DOHH2 (cell line): ENCODE measurements around the gene HLCS.
A peak's percentile ranks its signal among the peaks of the same experiment; 100 is the strongest.

ENCODE experiments used
- H3F3A ChIP-seq: fragments of 200-600 bp; sonication (generic), shearing (Covaris generic); 2 replicates; pipeline ENCODE4 v1.6.0; 2016; ENCODE audit warnings: antibody characterized with exemption, mild to moderate bottlenecking; ENCODE audit not compliant: control insufficient read depth, insufficient read depth
- H3K27ac ChIP-seq: fragments of 200-600 bp; sonication (generic); 2 replicates; pipeline ENCODE4 v1.5.1; 2014; ENCODE audit warnings: low read depth, mild to moderate bottlenecking, low read length, moderate library complexity
- H3K27me3 ChIP-seq: fragments of 200-600 bp; sonication (generic); 2 replicates; pipeline ENCODE4 v1.6.1; 2014; ENCODE audit warnings: mild to moderate bottlenecking, low read length, mixed read lengths; ENCODE audit not compliant: control insufficient read depth
- H3K36me3 ChIP-seq: fragments of 200-600 bp; sonication (generic); 2 replicates; pipeline ENCODE4 v1.6.1; 2014; ENCODE audit warnings: mild to moderate bottlenecking, low read length, moderate library complexity, mixed read lengths; ENCODE audit not compliant: control insufficient read depth
- H3K4me1 ChIP-seq: fragments of 200-600 bp; sonication (generic); 2 replicates; pipeline ENCODE4 v1.6.1; 2014; ENCODE audit warnings: mild to moderate bottlenecking, low read length, mixed read lengths; ENCODE audit not compliant: control insufficient read depth
- H3K4me2 ChIP-seq: fragments of 200-600 bp; sonication (generic); 2 replicates; pipeline ENCODE4 v1.6.0; 2014; ENCODE audit warnings: mild to moderate bottlenecking, low read length, moderate library complexity
- H3K4me3 ChIP-seq: fragments of 200-600 bp; sonication (generic); 2 replicates; pipeline ENCODE4 v1.5.1; 2014; ENCODE audit warnings: mild to moderate bottlenecking, low read length, mixed read lengths
- H3K79me2 ChIP-seq: fragments of 200-600 bp; sonication (generic); 2 replicates; pipeline ENCODE4 v1.6.1; 2014; ENCODE audit warnings: mild to moderate bottlenecking, low read length, mixed read lengths; ENCODE audit not compliant: control insufficient read depth
- H3K9me2 ChIP-seq: fragments of 200-600 bp; sonication (generic); replicated peaks from 2 replicates; pipeline ENCODE4 v1.6.1; 2014; ENCODE audit warnings: mild to moderate bottlenecking, low read length, mixed read lengths; ENCODE audit not compliant: control insufficient read depth
- H3K9me3 ChIP-seq: fragments of 200-600 bp; sonication (generic); 2 replicates; pipeline ENCODE4 v1.6.1; 2014; ENCODE audit warnings: antibody characterized with exemption, low read length, mixed read lengths; ENCODE audit not compliant: control insufficient read depth, insufficient read depth
- H4K20me1 ChIP-seq: fragments of 200-600 bp; sonication (generic); 2 replicates; pipeline ENCODE4 v1.6.0; 2014; ENCODE audit warnings: low read depth, mild to moderate bottlenecking, antibody characterized with exemption, low read length, moderate library complexity; ENCODE audit not compliant: control insufficient read depth, insufficient read depth
- EZH2phosphoT487 ChIP-seq: fragments of 200-600 bp; sonication (generic); IDR thresholded peaks from 2 replicates; pipeline ENCODE4 v1.6.1; 2017; ENCODE audit warnings: borderline replicate concordance, mild to moderate bottlenecking, antibody characterized with exemption, low read length, moderate library complexity, mixed read lengths
- TF ChIP-seq, protein P1 (sequence below): fragments of 200-600 bp; sonication (generic); IDR thresholded peaks from one replicate; pipeline ENCODE4 v1.5.1; 2014; ENCODE audit warnings: antibody characterized with exemption, mild to moderate bottlenecking, low read depth, low read length; ENCODE audit not compliant: poor library complexity, severe bottlenecking

HLCS gene

DNA sequence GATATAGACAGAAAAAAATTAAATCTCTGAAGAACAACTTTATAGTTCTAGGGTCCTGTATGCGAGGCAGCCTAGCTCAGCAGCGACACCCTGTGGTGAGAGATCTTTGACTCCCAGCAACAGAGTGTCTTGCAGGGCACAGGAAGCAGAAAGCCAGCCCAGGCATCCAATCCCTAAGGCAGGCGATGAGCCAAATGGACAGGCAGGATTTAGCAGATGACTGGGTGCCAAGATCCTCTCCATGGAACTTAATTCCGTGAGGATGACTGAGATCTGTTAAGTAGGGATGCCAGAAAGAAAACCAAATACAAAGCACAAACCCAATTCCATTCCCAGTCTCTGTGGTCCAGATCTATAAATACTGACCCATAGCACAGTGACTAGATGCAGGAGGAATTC is 38.8 kb downstream of the HLCS start:
- Histone ChIP-seq H3K9me2 (no peaks in the 10 kb centered on the region), H3K27me3 (no peaks in the 10 kb centered on the region), H3K9me3 (no peaks in the 10 kb centered on the region), H3K4me2 (no peak overlapping the region), H3K79me2 (no peaks in the 10 kb centered on the region), H3F3A (no peaks in the 10 kb centered on the region), H3K4me3 (no peak overlapping the region), H3K4me1 (no peaks in the 10 kb centered on the region), H3K36me3 (peaks cover 4% of the 10 kb centered on the region; the same call in 1 of the 2 replicates), H4K20me1 (no peaks in the 10 kb centered on the region), H3K27ac (no peak overlapping the region)
- TF ChIP-seq EZH2phosphoT487 = no peak
- TF ChIP-seq, protein P1, sequence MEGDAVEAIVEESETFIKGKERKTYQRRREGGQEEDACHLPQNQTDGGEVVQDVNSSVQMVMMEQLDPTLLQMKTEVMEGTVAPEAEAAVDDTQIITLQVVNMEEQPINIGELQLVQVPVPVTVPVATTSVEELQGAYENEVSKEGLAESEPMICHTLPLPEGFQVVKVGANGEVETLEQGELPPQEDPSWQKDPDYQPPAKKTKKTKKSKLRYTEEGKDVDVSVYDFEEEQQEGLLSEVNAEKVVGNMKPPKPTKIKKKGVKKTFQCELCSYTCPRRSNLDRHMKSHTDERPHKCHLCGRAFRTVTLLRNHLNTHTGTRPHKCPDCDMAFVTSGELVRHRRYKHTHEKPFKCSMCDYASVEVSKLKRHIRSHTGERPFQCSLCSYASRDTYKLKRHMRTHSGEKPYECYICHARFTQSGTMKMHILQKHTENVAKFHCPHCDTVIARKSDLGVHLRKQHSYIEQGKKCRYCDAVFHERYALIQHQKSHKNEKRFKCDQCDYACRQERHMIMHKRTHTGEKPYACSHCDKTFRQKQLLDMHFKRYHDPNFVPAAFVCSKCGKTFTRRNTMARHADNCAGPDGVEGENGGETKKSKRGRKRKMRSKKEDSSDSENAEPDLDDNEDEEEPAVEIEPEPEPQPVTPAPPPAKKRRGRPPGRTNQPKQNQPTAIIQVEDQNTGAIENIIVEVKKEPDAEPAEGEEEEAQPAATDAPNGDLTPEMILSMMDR = peak; percentile 93

DNA sequence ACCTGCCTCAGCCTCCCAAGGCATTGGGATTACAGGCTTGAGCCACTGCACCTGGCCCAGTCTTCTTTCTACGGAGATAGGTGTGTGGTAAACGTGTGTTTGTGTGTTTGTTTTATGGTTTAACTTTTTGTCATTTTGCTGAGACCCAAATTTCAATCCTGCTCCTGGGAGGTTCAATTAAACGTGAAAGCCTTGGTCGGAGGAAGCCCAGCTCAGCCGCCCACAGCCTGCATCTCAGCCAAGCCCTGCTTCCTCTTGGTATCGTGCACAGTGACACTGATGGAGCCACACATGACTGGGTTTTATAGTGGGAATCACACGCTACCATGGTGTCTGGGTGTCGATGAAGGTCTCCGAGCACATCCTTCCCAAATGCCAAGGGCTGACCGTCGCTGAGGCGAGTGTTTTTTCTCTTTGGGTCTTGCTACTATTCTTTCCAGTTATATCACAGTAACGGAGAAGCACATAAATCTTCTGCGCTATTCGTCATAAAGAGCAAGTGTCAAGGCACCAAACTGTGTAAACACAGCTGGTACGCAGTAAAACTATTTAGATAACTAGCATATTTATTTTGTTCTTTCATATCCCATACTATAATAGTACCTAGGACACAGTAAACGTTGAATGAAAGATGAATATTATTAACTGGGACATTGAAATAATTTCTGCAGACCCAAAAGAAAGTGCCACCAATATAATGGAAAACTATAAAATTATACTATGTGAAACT is 39.3 kb downstream of the HLCS start:
- Histone ChIP-seq H3K4me3 (no peak overlapping the region), H3F3A (no peaks in the 10 kb centered on the region), H3K4me1 (no peaks in the 10 kb centered on the region), H3K9me3 (no peaks in the 10 kb centered on the region), H3K36me3 (peaks cover 4% of the 10 kb centered on the region; the same call in 1 of the 2 replicates), H3K27ac (no peak overlapping the region), H4K20me1 (no peaks in the 10 kb centered on the region), H3K4me2 (no peak overlapping the region), H3K27me3 (no peaks in the 10 kb centered on the region), H3K79me2 (no peaks in the 10 kb centered on the region), H3K9me2 (no peaks in the 10 kb centered on the region)
- TF ChIP-seq EZH2phosphoT487 = no peak
- TF ChIP-seq, protein P1 = no peak

DNA sequence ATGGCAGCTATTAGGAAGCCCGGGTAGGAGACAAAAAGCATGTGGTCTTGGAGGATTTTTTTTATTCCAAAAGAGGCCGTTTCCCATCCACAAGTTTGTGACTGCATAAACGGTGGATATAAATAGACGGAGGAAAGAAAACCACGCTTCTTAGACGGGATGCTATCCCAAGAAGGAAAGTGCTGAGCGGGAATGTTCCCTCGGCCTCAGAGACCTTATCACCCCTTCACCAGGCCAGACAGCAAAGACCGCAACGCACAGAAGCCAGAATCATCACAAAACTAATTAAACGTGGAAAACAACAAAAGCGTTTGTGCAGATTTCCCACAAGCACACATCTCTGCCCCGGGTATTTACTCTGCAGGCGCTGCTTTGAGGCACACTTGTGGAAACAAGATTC is 43.2 kb downstream of the HLCS start:
- Histone ChIP-seq H3K4me2 (no peak overlapping the region), H3F3A (no peaks in the 10 kb centered on the region), H4K20me1 (no peaks in the 10 kb centered on the region), H3K79me2 (no peaks in the 10 kb centered on the region), H3K9me2 (no peaks in the 10 kb centered on the region), H3K36me3 (peaks cover 4% of the 10 kb centered on the region; the same call in 1 of the 2 replicates), H3K27me3 (no peaks in the 10 kb centered on the region), H3K9me3 (no peaks in the 10 kb centered on the region), H3K4me3 (no peak overlapping the region), H3K27ac (no peak overlapping the region), H3K4me1 (no peaks in the 10 kb centered on the region)
- no peak for TF ChIP-seq EZH2phosphoT487
- TF ChIP-seq, protein P1 = no peak
